Activated naive CD8-positive, alpha-beta T cell treated with anti-CD3 and anti-CD28 coated beads for 36 hours (primary cell): ENCODE results near the gene RALGAPB. TPM values are rescaled to one million over a fixed set of nuclear protein-coding genes. Genes with fewer than 3 reads are reported as not detected.
"Not testable (repeated sequence)": the region's sequence is repeated elsewhere in the genome, so short reads cannot be mapped to it uniquely, and the experiment has no call there.

Experiments
- DNase-seq: peaks from one replicate; pipeline ENCODE4 v3.0.0; 2021
- H3K27ac Mint-ChIP-seq: one replicate; pipeline ENCODE4 v1.8.0; 2022; ENCODE audit warnings: mild to moderate bottlenecking, moderate library complexity, mixed read lengths
- H3K27me3 Mint-ChIP-seq: one replicate; pipeline ENCODE4 v1.8.0; 2022; ENCODE audit warnings: mild to moderate bottlenecking, mixed read lengths
- H3K36me3 Mint-ChIP-seq: one replicate; pipeline ENCODE4 v1.8.0; 2021; ENCODE audit warnings: mild to moderate bottlenecking, mixed read lengths
- H3K4me1 Mint-ChIP-seq: one replicate; pipeline ENCODE4 v1.8.0; 2021; ENCODE audit warnings: mixed read lengths
- H3K4me3 Mint-ChIP-seq: one replicate; pipeline ENCODE4 v1.8.0; 2022; ENCODE audit warnings: mild to moderate bottlenecking, moderate library complexity, mixed read lengths
- H3K9me3 Mint-ChIP-seq: one replicate; pipeline ENCODE4 v1.8.0; 2022; ENCODE audit warnings: mixed read lengths
- total RNA-seq, 2 experiments: library from RNA; stranded (reverse); gene quantifications; one replicate each; pipeline ENCODE4 v1.2.3, GENCODE V29; 2021

RALGAPB gene
- total RNA-seq: 10 to 100 TPM; 25.1 to 25.6 TPM

- Mint-ChIP-seq H3K36me3 (peaks cover 8% of the 10 kb centered on the region), H3K4me3 (peak within 1 kb of the TSS; percentile 87), H3K27me3 (no peaks in the 10 kb centered on the region), H3K9me3 (no peaks in the 10 kb centered on the region), H3K27ac (peak within 1 kb of the TSS; percentile 87), H3K4me1 (peaks cover 43% of the 10 kb centered on the region)
- peak; percentile 98 for DNase-seq
Measured at GRCh38 chr20:38472513-38473366, at the start of gene RALGAPB. RALGAPB (plus strand) TSS chr20:38472843; CDS start chr20:38488433, 15,590 bp downstream.

- Mint-ChIP-seq H3K4me1 (peaks cover 34% of the 10 kb centered on the region), H3K27ac (peak overlapping the region; percentile 44), H3K9me3 (no peaks in the 10 kb centered on the region), H3K4me3 (no peak overlapping the region), H3K27me3 (no peaks in the 10 kb centered on the region), H3K36me3 (peaks cover 82% of the 10 kb centered on the region)
- DNase-seq: no peak
Measured at GRCh38 chr20:38423541-38423940, 49.1 kb upstream of the RALGAPB start.

- Mint-ChIP-seq H3K9me3 (no peaks in the 10 kb centered on the region), H3K27ac (peak overlapping the region; percentile 71), H3K36me3 (peaks cover 81% of the 10 kb centered on the region), H3K27me3 (no peaks in the 10 kb centered on the region), H3K4me3 (no peak overlapping the region), H3K4me1 (peaks cover 40% of the 10 kb centered on the region)
- DNase-seq: no peak
Measured at GRCh38 chr20:38424401-38424800, 48.2 kb upstream of the RALGAPB start.

GRCh38 chr20:38426006-38426897, 46.4 kb upstream of the RALGAPB start:
- H3K4me3 Mint-ChIP-seq: no peak overlapping the region
- peaks cover 48% of the 10 kb centered on the region for H3K4me1 Mint-ChIP-seq
- H3K36me3 Mint-ChIP-seq: peaks cover 77% of the 10 kb centered on the region
- H3K27ac Mint-ChIP-seq: peak overlapping the region; percentile 63
- H3K27me3 Mint-ChIP-seq: no peaks in the 10 kb centered on the region
- no peaks in the 10 kb centered on the region for H3K9me3 Mint-ChIP-seq
- DNase-seq: no peak

GRCh38 chr20:38427655-38428023, 45.0 kb upstream of the RALGAPB start:
- Mint-ChIP-seq H3K4me1 (peaks cover 58% of the 10 kb centered on the region), H3K4me3 (no peak overlapping the region), H3K36me3 (peaks cover 77% of the 10 kb centered on the region), H3K27me3 (no peaks in the 10 kb centered on the region), H3K9me3 (no peaks in the 10 kb centered on the region), H3K27ac (peak overlapping the region; percentile 38)
- DNase-seq: no peak

GRCh38 chr20:38428800-38429199, 43.8 kb upstream of the RALGAPB start:
- Mint-ChIP-seq H3K4me3 (peak overlapping the region; percentile 33), H3K4me1 (peaks cover 59% of the 10 kb centered on the region), H3K27ac (peak overlapping the region; percentile 59), H3K36me3 (peaks cover 80% of the 10 kb centered on the region), H3K9me3 (no peaks in the 10 kb centered on the region), H3K27me3 (no peaks in the 10 kb centered on the region)
- no peak for DNase-seq

GRCh38 chr20:38429301-38429700, 43.3 kb upstream of the RALGAPB start:
- peak overlapping the region; percentile 33 for H3K4me3 Mint-ChIP-seq
- H3K27ac Mint-ChIP-seq: peak overlapping the region; percentile 64
- no peak for DNase-seq
- peaks cover 60% of the 10 kb centered on the region for H3K4me1 Mint-ChIP-seq
- H3K27me3 Mint-ChIP-seq: no peaks in the 10 kb centered on the region
- H3K9me3 Mint-ChIP-seq: no peaks in the 10 kb centered on the region
- peaks cover 83% of the 10 kb centered on the region for H3K36me3 Mint-ChIP-seq

- Mint-ChIP-seq H3K36me3 (peaks cover 84% of the 10 kb centered on the region), H3K4me3 (peak overlapping the region; percentile 96), H3K9me3 (no peaks in the 10 kb centered on the region), H3K4me1 (peaks cover 61% of the 10 kb centered on the region), H3K27me3 (no peaks in the 10 kb centered on the region), H3K27ac (peak overlapping the region; percentile 74)
- no peak for DNase-seq
Measured at GRCh38 chr20:38430679-38431325, 41.8 kb upstream of the RALGAPB start.

- peak overlapping the region; percentile 25 for H3K27ac Mint-ChIP-seq
Measured at GRCh38 chr20:38432292-38432691, 40.4 kb upstream of the RALGAPB start.

GRCh38 chr20:38432870-38433269, 39.8 kb upstream of the RALGAPB start:
- H3K27me3 Mint-ChIP-seq, H3K9me3 Mint-ChIP-seq, DNase-seq: not testable (repeated sequence)
- Mint-ChIP-seq H3K4me3 (peak overlapping the region; percentile 96), H3K4me1 (peaks cover 42% of the 10 kb centered on the region), H3K36me3 (peaks cover 63% of the 10 kb centered on the region), H3K27ac (peak overlapping the region; percentile 97)

More at GRCh38 chr20:38432292-38432691, 40.4 kb upstream of the RALGAPB start:
- no peak for DNase-seq
- Mint-ChIP-seq H3K4me3 (peak overlapping the region; percentile 96), H3K36me3 (peaks cover 69% of the 10 kb centered on the region), H3K9me3 (no peaks in the 10 kb centered on the region), H3K4me1 (peaks cover 48% of the 10 kb centered on the region), H3K27me3 (no peaks in the 10 kb centered on the region)

GRCh38 chr20:38433304-38433972, 39.2 kb upstream of the RALGAPB start:
- DNase-seq: no peak
- H3K36me3 Mint-ChIP-seq: peaks cover 60% of the 10 kb centered on the region
- peaks cover 38% of the 10 kb centered on the region for H3K4me1 Mint-ChIP-seq
- H3K27me3 Mint-ChIP-seq: peaks cover 4% of the 10 kb centered on the region
- H3K4me3 Mint-ChIP-seq: peak overlapping the region; percentile 96
- H3K27ac Mint-ChIP-seq: peak overlapping the region; percentile 97
- H3K9me3 Mint-ChIP-seq: no peaks in the 10 kb centered on the region

- peak overlapping the region; percentile 97 for H3K27ac Mint-ChIP-seq
- no peaks in the 10 kb centered on the region for H3K9me3 Mint-ChIP-seq
- H3K36me3 Mint-ChIP-seq: peaks cover 54% of the 10 kb centered on the region
- peak overlapping the region; percentile 96 for H3K4me3 Mint-ChIP-seq
- DNase-seq: no peak
- H3K4me1 Mint-ChIP-seq: peaks cover 33% of the 10 kb centered on the region
- peaks cover 11% of the 10 kb centered on the region for H3K27me3 Mint-ChIP-seq
Measured at GRCh38 chr20:38434301-38434741, 38.3 kb upstream of the RALGAPB start.

GRCh38 chr20:38434770-38435554, 37.7 kb upstream of the RALGAPB start, which contains the start of gene SNHG17:
SNHG17 (minus strand) TSS chr20:38435328.
- peak; percentile 87 for DNase-seq
- Mint-ChIP-seq H3K4me1 (peaks cover 30% of the 10 kb centered on the region), H3K27me3 (peaks cover 11% of the 10 kb centered on the region), H3K36me3 (peaks cover 48% of the 10 kb centered on the region), H3K4me3 (peak within 1 kb of the TSS; percentile 96), H3K27ac (peak within 1 kb of the TSS; percentile 97), H3K9me3 (no peaks in the 10 kb centered on the region)
